Superior temporal gyrus (tissue), 1 donor: ENCODE results near the gene PRSS2.

Experiments used
- DNase-seq: peaks from one replicate; pipeline ENCODE4 v3.0.0-alpha.2; 2016; ENCODE audit errors: extremely low spot score

Gene PRSS2

DNA sequence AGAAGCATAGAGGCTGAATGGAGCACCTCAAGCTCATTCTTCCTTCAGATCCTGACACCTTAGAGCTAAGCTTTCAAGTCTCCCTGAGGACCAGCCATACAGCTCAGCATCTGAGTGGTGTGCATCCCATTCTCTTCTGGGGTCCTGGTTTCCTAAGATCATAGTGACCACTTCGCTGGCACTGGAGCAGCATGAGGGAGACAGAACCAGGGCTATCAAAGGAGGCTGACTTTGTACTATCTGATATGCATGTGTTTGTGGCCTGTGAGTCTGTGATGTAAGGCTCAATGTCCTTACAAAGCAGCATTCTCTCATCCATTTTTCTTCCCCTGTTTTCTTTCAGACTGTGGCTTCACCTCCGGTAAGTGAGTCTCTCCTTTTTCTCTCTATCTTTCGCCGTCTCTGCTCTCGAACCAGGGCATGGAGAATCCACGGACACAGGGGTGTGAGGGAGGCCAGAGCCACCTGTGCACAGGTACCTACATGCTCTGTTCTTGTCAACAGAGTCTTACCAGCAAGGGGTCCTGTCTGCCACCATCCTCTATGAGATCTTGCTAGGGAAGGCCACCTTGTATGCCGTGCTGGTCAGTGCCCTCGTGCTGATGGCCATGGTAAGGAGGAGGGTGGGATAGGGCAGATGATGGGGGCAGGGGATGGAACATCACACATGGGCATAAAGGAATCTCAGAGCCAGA lies 31.0 kb downstream of the PRSS2 start:
- no peak for DNase-seq

DNA sequence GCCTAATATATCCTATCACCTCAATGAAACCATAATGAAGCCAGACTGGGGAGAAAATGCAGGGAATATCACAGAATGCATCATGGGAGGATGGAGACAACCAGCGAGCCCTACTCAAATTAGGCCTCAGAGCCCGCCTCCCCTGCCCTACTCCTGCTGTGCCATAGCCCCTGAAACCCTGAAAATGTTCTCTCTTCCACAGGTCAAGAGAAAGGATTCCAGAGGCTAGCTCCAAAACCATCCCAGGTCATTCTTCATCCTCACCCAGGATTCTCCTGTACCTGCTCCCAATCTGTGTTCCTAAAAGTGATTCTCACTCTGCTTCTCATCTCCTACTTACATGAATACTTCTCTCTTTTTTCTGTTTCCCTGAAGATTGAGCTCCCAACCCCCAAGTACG lies 31.5 kb downstream of the PRSS2 start:
- no peak for DNase-seq

DNA sequence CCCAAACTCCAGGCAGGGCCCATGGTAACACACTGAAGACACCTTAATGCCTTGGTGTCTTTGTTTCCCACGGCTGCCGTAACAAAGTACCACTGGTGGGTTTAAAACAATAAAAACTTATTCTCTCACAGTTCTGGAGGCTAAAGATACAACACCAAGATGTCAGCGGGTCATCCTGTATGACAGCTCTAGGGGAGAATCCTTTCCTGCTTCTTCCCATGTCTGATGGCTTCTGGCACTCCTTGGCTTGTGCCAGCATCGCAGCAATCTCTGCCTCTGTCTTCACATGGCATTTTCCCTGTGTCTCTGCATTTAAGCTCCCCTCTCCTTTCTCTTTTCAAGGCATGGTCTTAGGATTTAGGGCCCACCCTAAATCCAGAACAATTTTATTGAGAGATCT lies 33.1 kb downstream of the PRSS2 start:
- no peak for DNase-seq

DNA sequence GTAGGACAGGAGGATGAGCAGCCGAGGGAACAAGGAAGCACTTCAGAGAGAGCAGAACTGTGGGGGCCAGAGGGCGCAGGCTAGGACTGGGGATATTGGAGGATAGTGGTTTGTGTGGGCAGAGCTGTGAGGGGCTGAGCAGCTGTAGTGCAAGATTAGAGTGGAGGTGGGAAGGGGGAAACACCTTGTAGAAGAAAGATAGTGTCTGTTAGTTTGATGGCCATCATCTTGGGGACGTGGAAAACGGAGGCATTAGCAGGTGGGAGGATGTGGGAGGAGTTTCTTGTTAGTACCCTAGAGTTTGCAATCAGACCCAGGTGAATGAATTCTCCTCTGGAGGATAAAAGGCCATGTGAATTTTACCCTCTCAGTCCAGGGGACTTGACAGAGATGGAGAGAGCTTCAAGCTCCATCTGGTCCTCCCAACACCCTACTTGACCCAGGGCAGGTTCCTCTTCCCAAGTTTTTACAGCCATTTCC lies 34.0 kb downstream of the PRSS2 start:
- DNase-seq: no peak

DNA sequence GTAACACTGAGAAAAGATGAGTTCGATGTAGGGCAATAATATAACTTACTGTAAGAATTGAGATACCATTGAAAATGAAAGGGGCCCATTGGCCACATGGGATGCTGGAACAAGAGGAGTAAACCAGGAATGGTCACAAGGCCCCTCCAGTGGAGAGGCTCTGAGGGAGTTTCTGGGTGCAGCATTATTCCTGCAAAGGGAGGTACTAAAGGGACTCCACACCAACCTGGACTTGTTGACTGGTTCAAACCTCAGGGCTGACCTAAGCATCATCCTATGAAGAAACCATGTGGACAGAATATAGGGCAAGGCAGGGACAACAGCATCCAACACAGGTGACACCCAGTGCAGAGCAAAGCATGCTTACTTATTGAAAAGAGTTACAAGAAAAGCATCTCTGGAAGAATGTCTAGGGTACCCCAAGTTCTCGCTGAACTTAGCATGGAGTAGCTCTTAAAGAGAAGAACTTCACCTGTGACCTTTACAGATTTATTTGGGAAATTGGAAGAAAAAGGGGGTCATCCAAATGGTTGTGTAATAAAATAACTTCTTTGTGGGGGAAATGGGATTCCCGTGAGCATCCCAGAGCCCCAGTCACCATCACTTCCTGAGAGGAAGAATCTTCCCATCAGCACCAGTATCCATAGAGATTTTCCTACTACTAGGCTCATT lies 34.7 kb downstream of the PRSS2 start:
- no peak for DNase-seq

DNA sequence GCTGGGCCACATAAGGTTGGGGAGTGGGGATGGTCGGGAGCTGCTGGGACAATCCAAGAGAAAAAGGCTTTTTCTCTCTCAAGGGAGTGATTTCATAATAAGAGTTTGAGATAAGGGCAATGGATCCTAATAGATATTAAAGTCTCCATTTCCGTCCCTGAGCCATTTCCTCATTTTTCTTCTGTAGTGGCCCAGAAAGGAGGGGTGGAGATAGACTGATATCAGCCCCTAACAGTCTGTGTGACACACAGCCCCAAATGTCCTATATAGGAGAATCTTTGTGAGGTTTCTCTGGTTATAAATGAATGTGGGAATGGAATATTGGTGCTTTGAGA lies 35.2 kb downstream of the PRSS2 start:
- DNase-seq: no peak

DNA sequence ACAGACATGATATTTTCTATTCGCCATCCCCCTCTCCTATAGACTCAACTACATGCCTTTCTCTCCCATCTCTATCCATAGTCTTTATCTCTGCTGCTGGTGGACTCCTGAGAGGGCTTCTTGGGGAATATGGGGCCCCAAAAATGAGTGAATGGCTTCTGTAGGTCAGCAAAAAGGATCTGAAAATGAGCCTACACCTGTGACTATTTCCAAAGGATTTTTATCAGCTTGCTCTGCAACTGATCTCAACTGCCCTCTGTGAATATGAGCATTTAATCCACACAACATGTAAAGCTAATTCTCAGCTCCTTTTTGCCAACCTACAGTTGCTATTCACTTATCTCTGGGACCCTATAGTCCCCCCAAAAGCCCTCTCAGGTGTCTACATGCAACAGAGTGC lies 36.2 kb downstream of the PRSS2 start:
- DNase-seq: no peak

DNA sequence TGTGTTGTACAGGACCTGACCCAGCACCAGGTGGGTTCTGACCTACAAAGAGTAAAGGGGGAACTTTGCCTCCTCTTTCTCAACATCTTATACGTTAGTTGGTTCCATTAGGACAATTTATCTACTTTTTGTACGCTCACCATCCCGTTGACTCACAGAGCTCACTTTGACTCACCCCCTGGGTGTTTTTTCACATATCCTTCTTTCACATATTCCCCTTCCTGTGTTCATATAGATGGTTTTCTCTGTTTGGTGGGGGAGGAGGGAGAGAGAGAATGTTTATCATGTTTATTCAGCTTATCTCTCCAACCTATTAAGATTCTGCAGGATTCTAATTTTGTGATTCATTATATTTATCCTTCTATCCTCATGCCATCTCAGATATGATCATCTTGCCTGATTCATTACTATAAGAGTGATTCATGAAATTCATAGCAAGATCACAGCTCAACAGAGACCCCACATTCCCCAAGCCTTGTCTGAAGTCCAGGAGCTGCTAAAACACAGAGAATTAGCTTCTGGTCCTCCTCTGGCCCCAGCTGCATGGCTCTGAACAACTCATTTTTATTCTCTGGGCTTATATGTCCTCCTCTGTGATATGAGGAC lies 37.2 kb downstream of the PRSS2 start:
- DNase-seq: no peak

DNA sequence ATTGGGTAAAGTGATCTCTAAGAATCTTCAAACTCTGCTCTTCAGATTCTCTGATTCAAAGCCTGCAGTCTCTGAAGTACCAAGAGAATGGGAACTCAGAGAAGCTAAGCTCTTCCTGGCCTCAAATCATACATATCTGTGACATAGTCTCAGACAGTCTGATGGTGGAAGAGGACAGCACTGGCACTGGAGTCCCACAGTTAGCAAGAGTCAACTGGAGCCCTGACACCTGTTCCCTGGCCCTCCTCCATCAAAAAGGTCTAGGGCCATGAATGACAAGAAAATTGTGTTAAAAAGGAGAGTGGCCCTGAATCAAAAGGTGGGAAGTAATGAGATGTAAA lies 37.7 kb downstream of the PRSS2 start:
- no peak for DNase-seq

DNA sequence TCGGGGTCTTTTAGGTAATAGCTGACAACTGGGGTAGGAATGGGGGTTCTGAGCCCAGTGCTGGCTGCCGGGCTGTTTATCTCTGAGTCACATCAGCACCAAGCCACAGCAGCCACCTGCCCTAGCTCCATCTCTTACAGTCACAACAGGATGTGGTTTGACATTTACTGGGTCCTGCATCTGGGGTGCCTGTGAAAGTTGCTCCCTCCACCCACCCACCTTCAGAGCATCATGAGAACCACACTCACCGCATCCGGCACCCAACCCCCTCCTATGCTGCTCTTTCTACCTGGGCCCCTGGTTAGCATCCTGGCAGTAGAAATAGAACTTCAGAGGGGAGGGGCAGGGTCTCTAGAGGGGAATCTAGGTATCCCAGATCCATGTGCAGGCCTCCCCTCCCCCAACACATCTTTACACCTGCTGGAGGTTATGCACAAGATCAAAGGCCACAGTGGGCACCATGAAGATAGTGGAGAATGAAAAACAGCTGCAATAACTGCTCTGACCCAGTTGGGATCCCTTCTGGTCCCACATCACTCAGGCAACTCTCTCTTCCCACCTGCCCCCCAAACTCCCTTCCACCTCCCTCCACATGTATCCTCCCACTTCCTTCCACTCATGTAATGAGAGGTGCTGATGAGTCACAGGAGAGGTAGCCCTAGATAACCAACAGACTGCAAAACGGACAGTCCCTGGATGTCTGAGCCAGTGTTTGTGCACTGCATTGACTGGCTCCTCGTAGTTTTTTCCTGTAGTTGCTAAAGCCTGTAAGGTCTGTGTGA lies 38.2 kb downstream of the PRSS2 start:
- no peak for DNase-seq

DNA sequence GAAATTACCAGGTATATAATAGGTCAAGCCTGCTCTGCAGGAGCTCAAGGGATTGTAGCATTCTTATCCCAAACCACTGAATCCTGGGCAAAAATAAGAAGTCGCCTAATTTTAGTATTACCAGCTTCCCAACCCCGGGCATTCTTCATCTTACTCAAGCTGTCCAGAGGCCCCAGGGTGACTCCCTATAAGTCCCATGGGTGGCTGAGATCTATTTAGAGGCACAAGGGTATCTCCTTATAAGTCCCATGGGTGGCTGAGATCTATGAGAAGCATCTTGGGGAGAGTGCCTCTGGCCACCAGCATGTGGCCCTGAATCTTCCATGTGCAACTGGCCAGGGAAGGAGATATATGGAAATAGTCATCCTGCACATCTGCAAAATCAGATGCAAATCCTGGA lies 38.9 kb downstream of the PRSS2 start:
- no peak for DNase-seq

DNA sequence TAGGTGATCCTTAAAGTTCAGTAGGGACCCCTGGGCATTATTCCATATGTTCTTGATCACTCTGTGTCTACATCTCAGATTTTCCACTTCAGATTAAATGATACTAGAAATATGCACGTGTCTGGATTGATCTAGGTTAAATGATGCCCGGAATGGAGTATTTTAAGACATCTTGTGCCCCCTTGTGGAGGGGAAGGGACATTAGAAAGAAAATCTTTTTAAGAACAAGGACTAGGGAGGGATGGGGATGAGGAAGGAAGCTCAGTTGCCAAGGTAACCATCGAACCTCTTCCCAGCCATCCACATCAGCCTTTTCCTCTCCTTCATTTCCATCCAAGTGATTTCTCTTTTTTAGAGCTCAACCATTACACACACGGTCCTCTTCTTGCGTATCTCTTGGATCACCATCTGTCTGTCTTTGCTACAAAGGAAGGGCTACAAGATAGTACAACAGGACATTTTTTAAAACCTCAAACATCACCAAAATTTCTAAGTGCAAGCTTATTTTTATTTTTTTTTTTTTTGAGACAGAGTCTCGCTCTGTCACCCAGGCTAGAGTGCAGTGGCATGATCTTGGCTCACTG lies 40.5 kb downstream of the PRSS2 start:
- peak; percentile 75 for DNase-seq

DNA sequence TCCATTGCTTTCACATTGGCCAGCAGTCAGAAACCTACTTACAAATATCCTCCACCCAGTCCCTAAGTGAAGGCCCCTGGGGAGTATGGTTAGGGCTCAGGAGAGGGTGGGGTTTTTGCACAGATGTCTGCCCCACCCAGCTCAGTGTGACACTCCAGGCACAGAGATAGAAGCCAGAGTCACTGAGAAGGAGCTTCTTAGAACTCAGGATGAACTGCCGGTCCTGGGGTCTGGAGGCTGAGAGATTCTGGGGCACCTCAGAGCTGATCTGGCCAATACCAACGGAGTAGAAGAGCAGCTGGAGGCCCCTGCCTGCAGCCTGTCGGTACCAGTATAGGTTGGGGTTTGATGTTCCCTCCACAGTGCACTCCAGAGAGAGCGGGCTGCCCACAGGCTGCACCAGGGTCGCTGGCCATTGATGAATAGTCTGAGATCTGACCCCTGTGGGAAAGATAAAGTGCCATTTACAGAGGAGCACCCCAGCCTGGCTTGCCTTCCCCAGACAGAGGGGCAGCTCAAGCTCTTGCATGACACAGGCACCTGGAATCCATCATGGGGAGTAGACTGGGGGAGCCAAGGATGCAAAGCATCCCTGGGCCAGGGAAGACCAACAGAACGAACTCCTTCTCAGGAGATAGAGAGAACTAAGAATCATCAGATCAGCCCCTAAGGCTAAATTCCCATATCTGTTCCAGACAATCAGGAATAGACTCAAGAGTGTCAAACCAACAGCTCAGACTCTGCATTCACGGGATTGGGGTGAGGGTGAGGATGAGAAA lies 41.9 kb downstream of the PRSS2 start:
- no peak for DNase-seq

DNA sequence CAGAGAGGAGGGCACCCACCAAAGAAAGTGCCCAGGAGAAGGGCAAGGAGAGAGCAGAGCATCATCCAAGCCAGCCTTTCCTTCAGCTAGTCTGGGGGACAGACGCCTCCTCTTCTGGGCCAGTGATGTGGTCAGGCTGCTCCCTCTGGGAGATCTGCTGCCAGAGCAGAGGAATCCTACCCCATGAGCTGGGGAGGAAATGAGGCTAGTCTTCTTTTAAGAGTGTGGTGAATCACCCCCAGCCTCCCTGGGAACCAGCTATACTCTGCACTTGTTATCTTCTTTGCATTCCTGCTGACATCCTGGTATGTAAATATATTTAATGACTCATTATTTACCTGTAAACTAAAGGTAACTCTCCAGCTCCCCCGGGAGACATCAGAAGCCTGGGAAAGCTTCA lies 42.5 kb downstream of the PRSS2 start:
- DNase-seq: no peak

DNA sequence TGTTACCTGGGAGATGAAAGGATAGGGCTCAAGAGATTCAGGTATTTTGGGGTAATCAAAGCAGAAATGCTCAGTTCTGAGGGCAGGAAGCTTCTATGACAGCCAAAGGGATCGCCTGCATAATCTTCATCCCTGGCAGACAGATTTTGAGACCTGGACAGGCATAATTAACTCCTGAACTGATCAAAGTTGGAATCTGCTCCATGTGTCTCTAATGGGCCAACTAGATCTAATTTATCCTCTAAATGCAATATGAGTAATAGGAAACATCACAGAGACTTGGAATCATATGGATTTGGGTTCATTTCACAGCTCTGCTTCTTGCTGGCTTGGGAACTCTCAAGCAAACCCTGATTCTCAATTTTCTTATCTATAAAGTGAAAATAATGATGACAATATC lies 42.9 kb downstream of the PRSS2 start:
- no peak for DNase-seq

DNA sequence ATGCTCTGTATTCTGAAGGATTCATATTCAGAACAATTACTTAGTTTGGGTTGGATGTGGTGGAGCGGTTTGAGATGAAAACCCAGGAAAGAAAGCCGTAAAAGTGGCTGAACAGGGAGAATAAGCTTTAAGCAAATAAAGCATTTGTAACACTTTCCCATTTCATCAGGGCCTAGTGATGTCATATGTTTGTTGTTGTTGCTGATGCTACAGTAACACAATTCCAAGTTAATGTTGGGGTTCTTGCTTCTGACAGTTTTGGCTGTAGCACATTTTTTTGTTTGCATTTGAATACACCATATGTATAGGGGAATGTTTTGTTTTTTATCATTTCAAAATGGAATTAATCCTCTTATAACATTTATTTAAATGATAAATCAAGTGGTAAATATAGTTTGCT lies 43.7 kb downstream of the PRSS2 start:
- no peak for DNase-seq

DNA sequence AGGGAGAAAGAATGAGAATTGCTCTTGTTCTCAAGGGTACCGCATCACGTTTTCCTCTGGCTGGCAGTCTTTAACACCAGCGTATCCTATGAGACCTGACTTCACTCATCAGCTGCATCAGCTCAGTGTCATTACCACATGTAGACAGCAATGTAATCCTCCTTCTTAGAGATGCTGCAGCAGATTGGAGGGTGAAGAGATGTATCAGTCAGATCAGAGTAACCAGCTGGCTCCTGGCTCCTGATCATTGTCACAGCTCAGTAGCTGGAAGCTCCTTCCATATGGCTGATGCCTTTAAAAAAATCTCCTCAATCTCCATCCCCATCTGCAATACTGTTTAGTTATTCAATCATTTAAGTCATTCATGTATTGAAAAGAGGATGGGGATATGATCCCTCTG lies 44.4 kb downstream of the PRSS2 start:
- DNase-seq: peak; percentile 24

DNA sequence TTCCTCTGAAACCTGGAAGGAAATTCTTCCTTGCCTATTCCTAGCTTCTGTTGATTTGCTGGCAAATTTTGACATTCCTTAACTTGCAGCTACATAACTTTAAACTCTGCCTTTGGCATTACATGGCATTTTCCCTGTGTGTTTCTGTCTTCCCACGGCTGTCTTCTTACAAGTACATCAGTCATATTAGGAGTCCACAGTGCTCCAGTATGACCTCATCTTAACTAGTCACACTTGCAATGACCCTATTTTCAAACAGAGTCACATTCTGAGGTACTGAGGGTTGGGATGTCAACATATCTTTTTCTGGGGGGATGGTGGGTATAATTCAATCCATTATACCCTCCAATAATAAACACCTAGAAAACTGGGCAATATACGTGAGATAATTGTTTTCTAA lies 46.7 kb downstream of the PRSS2 start:
- no peak for DNase-seq

DNA sequence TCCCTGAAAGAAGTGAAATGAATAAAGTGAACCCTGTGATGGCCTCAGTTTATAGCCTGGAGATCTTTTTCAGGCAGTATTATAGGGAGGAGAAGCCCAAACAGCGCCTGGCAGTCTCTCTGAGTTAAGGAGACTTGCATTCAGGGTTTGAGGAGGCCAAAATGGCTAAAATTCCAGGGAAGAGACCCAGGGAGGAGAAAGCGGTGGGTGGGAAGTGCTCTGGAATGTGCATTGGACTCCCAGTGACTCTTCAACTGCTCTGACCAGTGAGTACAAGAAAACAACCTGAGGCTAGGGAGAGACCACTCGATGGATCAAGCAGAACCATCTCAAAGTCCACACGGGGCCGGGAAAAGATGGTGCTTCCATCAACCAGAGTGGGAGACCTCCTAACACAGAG lies 48.8 kb downstream of the PRSS2 start:
- DNase-seq: no peak

DNA sequence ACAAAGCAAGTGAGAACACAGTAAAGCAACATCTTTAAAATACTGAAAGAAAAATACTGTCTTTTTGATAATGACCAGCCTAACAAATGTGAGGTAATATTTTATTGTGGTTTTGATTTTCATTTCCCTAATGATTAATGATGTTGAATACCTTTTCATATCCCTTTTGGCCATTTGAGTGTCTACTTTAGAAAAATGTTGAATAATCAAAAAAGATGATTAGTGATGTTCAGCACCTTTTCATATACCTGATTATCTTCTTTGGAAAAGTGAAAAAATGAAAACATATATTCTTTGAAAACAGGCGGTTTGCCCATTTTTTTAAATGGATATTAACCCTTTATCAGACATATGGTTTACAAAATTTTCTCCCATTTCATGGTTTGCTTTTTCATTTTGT lies 51.9 kb downstream of the PRSS2 start:
- DNase-seq: no peak
